ENCODE results near the gene VAV2. TPM values are rescaled to one million over a fixed set of nuclear protein-coding genes. Genes with fewer than 3 reads are reported as not detected.
"Not testable (repeated sequence)": the region's sequence is repeated elsewhere in the genome, so short reads cannot be mapped to it uniquely, and the experiment has no call there.

The VAV2 gene
- total and polyA plus RNA-seq, 5 experiments from 2014 or later = 0.20 to 4.3 (median 0.36) TPM

- peaks cover 0 to 44% (median 3%) of the 10 kb centered on the region in 4 donors for H3K4me1 Mint-ChIP-seq
- no peak overlapping the region for H3K4me3 Mint-ChIP-seq
- peaks cover 0 to 30% (median 10%) of the 10 kb centered on the region in 9 donors for H3K9me3 Mint-ChIP-seq
- POLR2A ChIA-PET = no interaction called here
- H3K27ac Mint-ChIP-seq = no peak overlapping the region
- DNase-seq (peak in 1 of 10 donors; percentile 57), ATAC-seq (no peak)
- no peaks in the 10 kb centered on the region for H3K27me3 Mint-ChIP-seq
- H3K36me3 Mint-ChIP-seq = peaks cover 0 to 13% (median 5%) of the 10 kb centered on the region in 3 donors
Measured at GRCh38 chr9:133963166-133963565, 29.0 kb downstream of the VAV2 start.

DNA sequence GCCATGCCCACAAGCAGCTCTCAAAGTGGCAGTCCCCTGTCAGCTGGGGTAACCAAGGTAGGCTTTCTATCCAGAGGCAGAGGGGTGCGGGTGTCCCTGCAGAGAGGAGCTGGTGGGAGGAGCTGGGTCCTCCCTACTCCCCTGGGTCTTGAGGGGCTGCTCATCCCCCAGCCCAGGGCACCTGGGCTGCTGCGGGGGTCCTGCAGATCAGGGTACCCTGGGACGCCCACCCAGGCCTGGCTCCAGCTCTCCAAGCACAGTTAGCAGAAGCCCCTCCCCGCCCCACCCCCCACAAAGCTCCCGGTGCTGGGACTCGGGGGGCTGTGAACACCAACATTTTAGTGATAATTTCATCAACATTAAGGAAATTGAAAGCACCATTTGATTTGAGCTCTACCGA lies 29.8 kb downstream of the VAV2 start:
- DNase-seq = peak in 1 of 10 donors; percentile 62
- H3K4me3 Mint-ChIP-seq = no peak overlapping the region
- no peak overlapping the region for H3K27ac Mint-ChIP-seq
- peaks cover 0 to 30% (median 10%) of the 10 kb centered on the region in 9 donors for H3K9me3 Mint-ChIP-seq
- no peak for ATAC-seq
- no peaks in the 10 kb centered on the region for H3K27me3 Mint-ChIP-seq
- POLR2A ChIA-PET = no interaction called here
- peaks cover 2 to 46% (median 4%) of the 10 kb centered on the region in 4 donors for H3K4me1 Mint-ChIP-seq
- H3K36me3 Mint-ChIP-seq = peaks cover 0 to 13% (median 5%) of the 10 kb centered on the region in 3 donors

DNA sequence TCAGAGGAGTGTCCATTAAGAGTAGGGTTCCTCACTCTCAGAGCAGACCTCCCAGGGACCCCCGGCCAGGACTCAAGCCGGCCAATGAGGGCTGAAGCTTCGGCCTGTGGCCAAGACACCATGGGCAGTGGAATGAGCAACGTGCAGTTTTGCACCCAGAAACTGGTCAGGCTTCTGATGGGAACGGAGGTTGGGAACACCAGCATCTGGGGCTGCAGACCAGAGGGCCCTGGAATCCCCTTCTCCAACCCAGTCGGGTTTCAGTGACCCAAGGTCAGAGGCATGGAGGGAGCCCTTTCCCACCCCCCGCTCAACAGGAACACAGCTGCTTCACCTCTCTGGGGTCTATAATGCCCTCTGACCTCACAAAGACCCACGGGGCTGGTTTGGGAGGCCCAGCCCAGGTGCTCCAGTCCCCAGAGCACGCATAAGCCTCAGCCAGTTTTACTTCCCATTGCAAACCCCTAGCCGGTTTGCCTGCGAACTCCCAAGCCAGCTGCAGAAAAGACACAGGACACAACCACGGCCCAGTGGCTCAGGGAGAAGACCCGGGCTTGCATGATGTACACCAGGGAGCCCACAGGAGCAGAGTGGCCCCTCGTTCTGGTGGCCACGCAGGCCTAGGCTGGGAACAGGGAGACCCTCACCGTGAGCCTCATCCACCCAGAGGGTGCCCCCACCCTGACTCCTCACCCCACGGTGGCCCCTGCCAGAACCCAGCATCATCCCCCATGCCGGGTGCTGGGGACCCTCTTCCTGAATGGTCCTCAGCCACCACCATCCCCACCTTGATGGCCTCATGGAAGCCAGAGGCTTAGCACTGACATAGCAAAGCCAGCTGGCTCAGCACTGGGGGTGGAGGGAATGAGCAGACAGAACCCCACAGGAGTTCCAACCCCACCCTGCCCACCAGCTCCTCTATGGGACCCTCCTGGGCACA lies 30.6 kb downstream of the VAV2 start:
- POLR2A ChIA-PET = interaction anchor here (0.5 kb wide), 1 partner anchor 667 kb away, joined by 3 read pairs; no protein-coding TSS in a partner anchor
- peaks cover 2 to 48% (median 6%) of the 10 kb centered on the region in 4 donors for H3K4me1 Mint-ChIP-seq
- H3K36me3 Mint-ChIP-seq = peaks cover 0 to 13% (median 5%) of the 10 kb centered on the region in 3 donors
- peaks cover 0 to 30% (median 10%) of the 10 kb centered on the region in 9 donors for H3K9me3 Mint-ChIP-seq
- no peaks in the 10 kb centered on the region for H3K27me3 Mint-ChIP-seq
- H3K4me3 Mint-ChIP-seq = no peak overlapping the region
- ATAC-seq = no peak
- no peak overlapping the region for H3K27ac Mint-ChIP-seq
- peak in 1 of 10 donors; percentile 54 for DNase-seq

DNA sequence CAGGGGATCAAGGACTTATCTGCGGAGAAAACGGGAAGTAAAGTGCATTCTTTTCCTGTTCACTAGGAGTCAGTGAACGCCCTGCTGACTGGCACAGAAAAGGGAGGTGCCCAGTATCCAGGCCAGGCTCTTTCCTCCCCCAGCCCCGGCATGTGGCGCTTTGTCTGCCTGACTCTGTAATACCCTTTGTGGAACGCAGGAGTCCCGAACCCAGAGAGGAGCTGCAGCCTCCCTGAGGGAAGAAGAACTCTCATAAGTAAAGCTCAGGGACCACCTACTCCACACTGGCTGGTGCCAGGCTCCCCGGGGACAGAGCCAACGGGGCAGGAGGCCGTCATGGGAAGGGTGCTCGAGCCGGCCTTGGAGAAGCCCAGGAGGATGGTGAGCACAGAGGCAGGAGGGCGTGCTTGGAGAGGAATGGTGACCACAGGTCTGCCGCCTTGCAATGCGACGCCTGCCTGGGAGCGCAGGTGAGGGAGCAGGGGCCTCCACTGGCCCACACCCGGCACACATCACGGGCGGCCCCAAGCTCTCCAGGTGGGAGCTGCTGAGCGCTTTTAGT lies 31.5 kb downstream of the VAV2 start:
- H3K27ac Mint-ChIP-seq = no peak overlapping the region
- H3K27me3 Mint-ChIP-seq = no peaks in the 10 kb centered on the region
- H3K36me3 Mint-ChIP-seq = peaks cover 0 to 13% (median 5%) of the 10 kb centered on the region in 3 donors
- no peak overlapping the region for H3K4me3 Mint-ChIP-seq
- no peak for ATAC-seq
- H3K4me1 Mint-ChIP-seq = peaks cover 4 to 49% (median 12%) of the 10 kb centered on the region in 4 donors
- DNase-seq = peak in 1 of 10 donors; percentile 28
- POLR2A ChIA-PET = interaction anchor here (0.5 kb wide), 1 partner anchor 668 kb away, joined by 3 read pairs; no protein-coding TSS in a partner anchor
- peaks cover 0 to 24% (median 10%) of the 10 kb centered on the region in 9 donors for H3K9me3 Mint-ChIP-seq

DNA sequence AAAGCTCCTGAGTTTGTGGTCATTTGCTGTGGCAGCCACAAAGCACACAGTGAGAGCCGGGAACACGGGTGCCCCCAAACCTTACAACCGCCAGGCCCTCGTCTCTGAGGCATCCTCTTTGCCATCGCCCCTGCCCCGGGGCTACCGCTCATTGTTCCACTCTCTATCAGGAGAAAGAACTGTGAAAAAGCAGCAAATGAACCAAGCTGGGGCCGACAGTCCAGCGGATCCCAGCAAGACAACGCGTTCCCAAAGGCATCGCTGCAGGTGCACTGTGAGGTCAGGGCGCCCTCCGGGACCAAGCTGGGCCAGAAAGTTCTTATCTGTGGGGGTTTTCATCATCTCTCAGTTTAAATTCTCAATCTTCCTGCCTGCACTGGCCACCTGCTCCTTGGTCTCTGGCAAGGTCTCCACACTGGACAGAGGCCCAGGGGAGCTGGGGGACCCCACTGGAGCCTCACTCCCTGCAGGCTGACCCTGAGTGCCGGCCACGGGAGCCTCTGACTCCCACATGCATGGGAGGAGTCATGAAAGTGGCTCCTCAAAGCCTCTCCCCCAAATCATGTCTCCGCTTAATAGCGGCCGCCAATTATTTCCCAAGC lies 32.1 kb downstream of the VAV2 start:
- Mint-ChIP-seq H3K36me3 (peaks cover 0 to 13% (median 5%) of the 10 kb centered on the region in 3 donors), H3K4me3 (no peak overlapping the region), H3K4me1 (peaks cover 4 to 50% (median 14%) of the 10 kb centered on the region in 4 donors), H3K9me3 (peaks cover 0 to 20% (median 10%) of the 10 kb centered on the region in 9 donors), H3K27ac (no peak overlapping the region), H3K27me3 (no peaks in the 10 kb centered on the region)
- ATAC-seq (no peak), DNase-seq (peak in 2 of 10 donors; percentile 3 to 45)
- POLR2A ChIA-PET = no interaction called here

GRCh38 chr9:133959171-133959570 lies 33.0 kb downstream of the VAV2 start:
- Mint-ChIP-seq H3K4me3 (no peak overlapping the region), H3K27me3 (no peaks in the 10 kb centered on the region), H3K4me1 (peaks cover 10 to 59% (median 23%) of the 10 kb centered on the region in 4 donors), H3K36me3 (peaks cover 0 to 5% (median 0%) of the 10 kb centered on the region in 3 donors), H3K9me3 (peaks cover 0 to 11% (median 2%) of the 10 kb centered on the region in 9 donors), H3K27ac (peak overlapping the region in 1 of 10 donors; percentile 56)
- POLR2A ChIA-PET = no interaction called here
- peak in 2 of 10 donors; percentile 1 to 45 for DNase-seq
- no peak for ATAC-seq

DNA sequence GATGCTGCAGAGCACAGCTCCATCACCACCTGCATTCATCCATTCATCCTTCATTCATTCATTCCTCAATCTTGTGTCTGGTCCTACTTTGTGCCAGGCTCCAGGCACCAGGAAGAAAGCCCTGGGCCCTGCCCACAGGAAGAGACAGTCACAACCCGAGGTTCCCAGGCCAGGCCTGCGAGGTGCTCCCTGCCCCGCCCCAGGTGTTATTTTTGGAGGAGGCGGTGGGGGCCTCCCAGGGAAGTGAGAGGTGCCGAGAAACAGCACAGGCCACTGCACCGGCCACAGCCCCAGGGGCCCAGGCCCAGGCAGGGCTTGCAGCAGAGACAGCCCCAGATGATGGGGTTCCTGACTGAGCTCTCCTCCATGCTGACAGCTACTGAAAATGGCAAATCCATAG lies 33.4 kb downstream of the VAV2 start:
- H3K4me1 Mint-ChIP-seq = peaks cover 12 to 63% (median 27%) of the 10 kb centered on the region in 4 donors
- H3K27ac Mint-ChIP-seq = peak overlapping the region in 1 of 10 donors; percentile 44
- DNase-seq (no peak), ATAC-seq (no peak)
- POLR2A ChIA-PET = no interaction called here
- H3K36me3 Mint-ChIP-seq = peaks cover 0 to 5% (median 0%) of the 10 kb centered on the region in 3 donors
- peaks cover 0 to 10% (median 0%) of the 10 kb centered on the region in 9 donors for H3K9me3 Mint-ChIP-seq
- no peaks in the 10 kb centered on the region for H3K27me3 Mint-ChIP-seq
- peak overlapping the region in 1 of 10 donors; percentile 61 for H3K4me3 Mint-ChIP-seq

DNA sequence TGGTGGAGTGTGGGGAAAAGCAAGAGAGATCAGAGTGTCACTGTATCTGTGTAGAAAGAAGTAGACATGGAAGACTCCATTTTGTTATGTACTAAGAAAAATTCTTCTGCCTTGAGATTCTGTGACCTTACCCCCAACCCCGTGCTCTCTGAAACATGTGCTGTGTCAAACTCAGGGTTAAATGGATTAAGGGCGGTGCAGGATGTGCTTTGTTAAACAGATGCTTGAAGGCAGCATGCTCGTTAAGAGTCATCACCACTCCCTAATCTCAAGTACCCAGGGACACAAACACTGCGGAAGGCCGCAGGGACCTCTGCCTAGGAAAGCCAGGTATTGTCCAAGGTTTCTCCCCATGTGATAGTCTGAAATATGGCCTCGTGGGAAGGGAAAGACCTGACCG lies 34.4 kb downstream of the VAV2 start:
- H3K36me3 Mint-ChIP-seq, DNase-seq, H3K9me3 Mint-ChIP-seq, ATAC-seq, H3K27me3 Mint-ChIP-seq, POLR2A ChIA-PET: not testable (repeated sequence)
- Mint-ChIP-seq H3K4me1 (peaks cover 12 to 62% (median 27%) of the 10 kb centered on the region in 4 donors), H3K27ac (peak overlapping the region in 4 of 10 donors; percentile 63 to 78 (median 72)), H3K4me3 (peak overlapping the region in 1 of 10 donors; percentile 61)

GRCh38 chr9:133957328-133957727 lies 34.8 kb downstream of the VAV2 start:
- H3K4me1 Mint-ChIP-seq = peaks cover 12 to 60% (median 27%) of the 10 kb centered on the region in 4 donors
- H3K27ac Mint-ChIP-seq = peak overlapping the region in 5 of 10 donors; percentile 63 to 84 (median 75)
- H3K4me3 Mint-ChIP-seq = peak overlapping the region in 3 of 10 donors; percentile 9 to 53 (median 39)
- H3K27me3 Mint-ChIP-seq = no peaks in the 10 kb centered on the region
- ATAC-seq = no peak
- no peaks in the 10 kb centered on the region for H3K36me3 Mint-ChIP-seq
- DNase-seq = no peak
- POLR2A ChIA-PET = no interaction called here
- H3K9me3 Mint-ChIP-seq = peaks cover 0 to 2% (median 0%) of the 10 kb centered on the region in 9 donors

DNA sequence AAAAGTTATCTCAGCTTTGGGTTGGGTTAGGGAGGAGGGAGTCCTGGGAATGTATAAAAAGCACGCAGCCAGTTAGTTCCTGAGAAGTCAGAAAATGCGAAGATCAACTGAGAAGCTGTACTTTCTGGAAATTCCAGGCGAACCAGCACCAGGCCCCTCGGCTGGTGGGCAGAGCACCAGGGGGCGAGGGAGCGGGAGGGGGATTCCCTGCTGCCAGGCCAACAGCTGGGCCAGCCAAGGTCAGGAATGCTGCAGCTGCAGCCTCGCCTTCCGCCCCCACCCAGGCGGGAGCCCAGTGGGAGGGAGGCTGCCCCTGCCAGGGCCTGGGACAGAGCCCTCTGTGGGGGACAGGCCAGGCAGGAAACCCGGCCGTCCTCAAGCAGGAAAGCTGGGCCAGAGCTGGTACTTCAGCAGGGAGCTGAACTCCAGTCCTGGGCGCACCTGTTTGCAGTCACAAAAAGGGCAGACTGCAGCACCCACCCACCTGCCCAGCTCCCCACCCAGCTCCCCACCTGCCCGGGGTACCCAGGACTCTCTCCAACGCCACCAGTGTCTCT lies 35.5 kb downstream of the VAV2 start:
- H3K4me3 Mint-ChIP-seq = peak overlapping the region in 7 of 10 donors; percentile 28 to 86 (median 72)
- H3K27ac Mint-ChIP-seq = peak overlapping the region; percentile 67 to 91 (median 81)
- ATAC-seq = no peak
- H3K4me1 Mint-ChIP-seq = peaks cover 12 to 57% (median 27%) of the 10 kb centered on the region in 4 donors
- peaks cover 0 to 2% (median 0%) of the 10 kb centered on the region in 9 donors for H3K9me3 Mint-ChIP-seq
- H3K27me3 Mint-ChIP-seq = no peaks in the 10 kb centered on the region
- no peak for DNase-seq
- POLR2A ChIA-PET = no interaction called here
- H3K36me3 Mint-ChIP-seq = no peaks in the 10 kb centered on the region

DNA sequence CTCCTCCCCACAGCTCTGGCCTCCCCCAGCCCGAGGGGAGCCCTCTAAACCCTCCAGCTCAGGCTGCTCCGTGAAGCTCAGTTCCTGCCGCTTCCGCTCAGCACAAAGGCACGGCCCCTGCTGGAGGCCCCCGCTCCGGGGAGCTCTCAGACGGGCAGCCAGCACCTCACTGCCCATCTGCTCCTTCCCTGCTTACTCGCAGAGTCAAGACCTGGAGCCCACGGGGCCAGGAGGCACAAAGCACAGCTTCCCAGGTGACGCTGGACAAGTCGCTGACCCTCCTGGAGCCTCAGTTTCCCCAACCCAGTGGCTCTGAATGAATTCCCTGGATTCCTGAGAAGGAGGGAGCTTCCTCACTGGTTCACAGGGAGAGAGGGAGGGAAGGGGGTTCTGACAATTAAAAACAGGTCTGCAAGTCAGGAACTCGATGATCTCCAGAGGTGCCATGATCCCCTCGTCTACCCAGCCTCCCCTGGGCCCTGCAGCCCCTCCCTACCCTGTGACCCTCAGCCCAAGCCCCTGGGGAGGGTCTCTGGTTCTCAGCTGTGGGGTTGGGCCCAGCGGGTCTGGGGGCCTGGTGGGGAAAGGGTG lies 36.2 kb downstream of the VAV2 start:
- ATAC-seq = peak; percentile 86 to 88
- peak in 6 of 10 donors; percentile 13 to 39 (median 24) for DNase-seq
- POLR2A ChIA-PET = interaction anchor here (0.6 to 1.6 kb wide), 3 partner anchors 10 to 503 kb away, joined by 3 to 6 read pairs (median 3); no protein-coding TSS in a partner anchor
- Mint-ChIP-seq H3K27ac (peak overlapping the region; percentile 67 to 91 (median 84)), H3K9me3 (peaks cover 0 to 2% (median 0%) of the 10 kb centered on the region in 9 donors), H3K4me1 (peaks cover 12 to 52% (median 27%) of the 10 kb centered on the region in 4 donors), H3K4me3 (peak overlapping the region in 9 of 10 donors; percentile 54 to 86 (median 76)), H3K36me3 (no peaks in the 10 kb centered on the region), H3K27me3 (no peaks in the 10 kb centered on the region)

All from naive thymus-derived CD8-positive, alpha-beta T cell (primary cell).